WTC11 (cell line): ENCODE measurements around the gene IL1RAPL1. TPM values are rescaled to one million over a fixed set of nuclear protein-coding genes. Genes with fewer than 3 reads are reported as not detected.

Experiments used
- ATAC-seq: fragments of 200-7000 bp; cut with Tn5 transposase; 2 replicates; pipeline ENCODE4 v1.10.0; 2021; ENCODE audit warnings: mild to moderate bottlenecking, moderate library complexity
- CTCF ChIA-PET: fragments of 300-600 bp; sonication (Branson Sonifier 250); formaldehyde crosslinking; loops from one replicate; lab custom pipeline; 2021; ENCODE audit warnings: antibody characterized with exemption; lab: Charles Lee
- POLR2A ChIA-PET: fragments of 350-600 bp; sonication (Branson Sonifier 250); formaldehyde crosslinking; loops from one replicate; lab custom pipeline; 2021; ENCODE audit warnings: antibody characterized with exemption; lab: Charles Lee
- DNase-seq: peaks from one replicate; pipeline ENCODE4 v3.0.0; 2021; ENCODE audit warnings: low spot score
- H3K27ac Mint-ChIP-seq: 2 replicates; pipeline ENCODE4 v1.8.0; 2021; ENCODE audit warnings: mixed read lengths
- H3K27me3 Mint-ChIP-seq: 2 replicates; pipeline ENCODE4 v1.8.0; 2021; ENCODE audit warnings: low read depth, mild to moderate bottlenecking, moderate library complexity, mixed read lengths
- H3K36me3 Mint-ChIP-seq: 2 replicates; pipeline ENCODE4 v1.8.0; 2021; ENCODE audit warnings: mixed read lengths
- H3K4me1 Mint-ChIP-seq: 2 replicates; pipeline ENCODE4 v1.8.0; 2022; ENCODE audit warnings: mixed read lengths
- H3K4me3 Mint-ChIP-seq: 2 replicates; pipeline ENCODE4 v1.8.0; 2021; ENCODE audit warnings: mild to moderate bottlenecking, moderate library complexity, mixed read lengths
- H3K9me3 Mint-ChIP-seq: 2 replicates; pipeline ENCODE4 v1.8.0; 2021; ENCODE audit warnings: mixed read lengths
- ATF6 ChIP-seq: sonication (generic); formaldehyde crosslinking; IDR thresholded peaks from 2 replicates; pipeline ENCODE4 v1.8.1; 2023; ENCODE audit warnings: mild to moderate bottlenecking, missing genetic modification reagents
- CBFB ChIP-seq: sonication (generic); formaldehyde crosslinking; IDR thresholded peaks from 2 replicates; pipeline ENCODE4 v1.8.1; 2022; ENCODE audit warnings: mild to moderate bottlenecking, low read depth, missing genetic modification reagents
- E2F4 ChIP-seq: sonication (generic); formaldehyde crosslinking; IDR thresholded peaks from 2 replicates; pipeline ENCODE4 v1.8.1; 2022; ENCODE audit warnings: low read depth, mild to moderate bottlenecking, moderate library complexity, missing genetic modification reagents, borderline replicate concordance
- E2F5 ChIP-seq: sonication (generic); formaldehyde crosslinking; IDR thresholded peaks from 2 replicates; pipeline ENCODE4 v1.8.1; 2022; ENCODE audit warnings: mild to moderate bottlenecking, moderate library complexity, missing genetic modification reagents
- ELF4 ChIP-seq: sonication (generic); formaldehyde crosslinking; IDR thresholded peaks from 2 replicates; pipeline ENCODE4 v1.8.1; 2022; ENCODE audit warnings: low read depth, mild to moderate bottlenecking, moderate library complexity, missing genetic modification reagents
- EMX1 ChIP-seq: fragments of 250-450 bp; sonication (Bioruptor Pico); IDR thresholded peaks from 2 replicates; pipeline ENCODE4 v1.8.0; 2021; ENCODE audit warnings: mild to moderate bottlenecking
- ESRRA ChIP-seq: sonication (generic); formaldehyde crosslinking; IDR thresholded peaks from 2 replicates; pipeline ENCODE4 v1.8.1; 2022; ENCODE audit warnings: mild to moderate bottlenecking, missing genetic modification reagents, borderline replicate concordance
- ETV6 ChIP-seq: sonication (generic); formaldehyde crosslinking; IDR thresholded peaks from 2 replicates; pipeline ENCODE4 v1.8.1; 2022; ENCODE audit warnings: mild to moderate bottlenecking, missing genetic modification reagents
- KAT7 ChIP-seq: sonication (generic); formaldehyde crosslinking; IDR thresholded peaks from 2 replicates; pipeline ENCODE4 v1.8.1; 2023; ENCODE audit warnings: missing genetic modification reagents, mild to moderate bottlenecking, borderline replicate concordance
- MYBL2 ChIP-seq: sonication (generic); formaldehyde crosslinking; IDR thresholded peaks from 2 replicates; pipeline ENCODE4 v1.8.1; 2023; ENCODE audit warnings: mild to moderate bottlenecking, moderate library complexity, missing genetic modification reagents
- NFE2L1 ChIP-seq: sonication (generic); formaldehyde crosslinking; IDR thresholded peaks from 2 replicates; pipeline ENCODE4 v1.8.1; 2023; ENCODE audit warnings: missing genetic modification reagents
- RELA ChIP-seq: sonication (generic); formaldehyde crosslinking; IDR thresholded peaks from 2 replicates; pipeline ENCODE4 v1.8.1; 2022; ENCODE audit warnings: missing genetic modification reagents, mild to moderate bottlenecking, borderline replicate concordance
- SMAD3 ChIP-seq: sonication (generic); formaldehyde crosslinking; IDR thresholded peaks from 2 replicates; pipeline ENCODE4 v1.8.0; 2022; ENCODE audit warnings: missing genetic modification reagents, mild to moderate bottlenecking, borderline replicate concordance
- TCF7 ChIP-seq: sonication (generic); formaldehyde crosslinking; IDR thresholded peaks from 2 replicates; pipeline ENCODE4 v1.8.0; 2022; ENCODE audit warnings: mild to moderate bottlenecking, low read depth, missing genetic modification reagents, moderate library complexity
- TEAD4 ChIP-seq: sonication (generic); formaldehyde crosslinking; IDR thresholded peaks from 2 replicates; pipeline ENCODE4 v1.8.0; 2022; ENCODE audit warnings: mild to moderate bottlenecking, missing genetic modification reagents
- ZBTB21 ChIP-seq: sonication (generic); formaldehyde crosslinking; IDR thresholded peaks from 2 replicates; pipeline ENCODE4 v1.8.1; 2023; ENCODE audit warnings: mild to moderate bottlenecking, missing genetic modification reagents, borderline replicate concordance
- ZNF317 ChIP-seq: sonication (generic); formaldehyde crosslinking; IDR thresholded peaks from 2 replicates; pipeline ENCODE4 v1.8.1; 2023; ENCODE audit warnings: low read depth, mild to moderate bottlenecking, moderate library complexity, missing genetic modification reagents, borderline replicate concordance
- total RNA-seq: library from RNA; stranded (reverse); gene quantifications from 3 replicates; pipeline ENCODE4 v1.2.3, GENCODE V29; 2021
- TF ChIP-seq, protein P1 (sequence below): sonication (generic); formaldehyde crosslinking; IDR thresholded peaks from 2 replicates; pipeline ENCODE4 v1.8.1; 2023; ENCODE audit warnings: mild to moderate bottlenecking, missing genetic modification reagents, moderate library complexity
- TF ChIP-seq, protein P2 (sequence below): fragments of 250-450 bp; sonication (Bioruptor Pico); conservative IDR thresholded peaks from 2 replicates; pipeline ENCODE4 v1.9.0; 2021; ENCODE audit warnings: mild to moderate bottlenecking
- TF ChIP-seq, protein P3 (sequence below): sonication (generic); formaldehyde crosslinking; IDR thresholded peaks from 2 replicates; pipeline ENCODE4 v1.8.1; 2023; ENCODE audit warnings: mild to moderate bottlenecking, missing genetic modification reagents

The IL1RAPL1 gene
- total RNA-seq, 1 experiment from 2014 or later: 0.13 TPM

DNA sequence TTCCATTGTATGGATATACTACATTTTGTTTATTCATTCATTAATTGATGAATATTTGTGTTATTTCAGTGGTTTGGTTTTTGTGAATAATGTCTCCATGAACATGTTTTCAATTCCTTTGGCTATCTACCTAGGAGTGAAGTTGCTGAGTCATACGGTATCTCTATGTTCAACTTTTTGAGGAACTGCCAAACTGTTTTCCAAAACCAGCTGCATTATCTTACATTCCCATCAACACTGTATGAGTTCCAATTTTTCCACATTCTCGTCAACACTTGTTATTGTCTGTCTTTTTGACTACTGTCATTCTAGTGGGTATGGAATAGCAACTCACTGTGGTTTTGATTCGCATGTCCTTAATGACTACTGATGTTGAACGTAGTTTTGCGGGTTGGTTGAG, 1239.5 kb downstream of the IL1RAPL1 start (continued):
- TF ChIP-seq, protein P1, sequence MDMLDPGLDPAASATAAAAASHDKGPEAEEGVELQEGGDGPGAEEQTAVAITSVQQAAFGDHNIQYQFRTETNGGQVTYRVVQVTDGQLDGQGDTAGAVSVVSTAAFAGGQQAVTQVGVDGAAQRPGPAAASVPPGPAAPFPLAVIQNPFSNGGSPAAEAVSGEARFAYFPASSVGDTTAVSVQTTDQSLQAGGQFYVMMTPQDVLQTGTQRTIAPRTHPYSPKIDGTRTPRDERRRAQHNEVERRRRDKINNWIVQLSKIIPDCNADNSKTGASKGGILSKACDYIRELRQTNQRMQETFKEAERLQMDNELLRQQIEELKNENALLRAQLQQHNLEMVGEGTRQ (CRISPR knock-in tag): no peak
- TF ChIP-seq EMX1 (CRISPR knock-in tag) (no peak), MYBL2 (CRISPR knock-in tag) (no peak), E2F5 (CRISPR knock-in tag) (no peak), ESRRA (CRISPR knock-in tag) (no peak)

DNA sequence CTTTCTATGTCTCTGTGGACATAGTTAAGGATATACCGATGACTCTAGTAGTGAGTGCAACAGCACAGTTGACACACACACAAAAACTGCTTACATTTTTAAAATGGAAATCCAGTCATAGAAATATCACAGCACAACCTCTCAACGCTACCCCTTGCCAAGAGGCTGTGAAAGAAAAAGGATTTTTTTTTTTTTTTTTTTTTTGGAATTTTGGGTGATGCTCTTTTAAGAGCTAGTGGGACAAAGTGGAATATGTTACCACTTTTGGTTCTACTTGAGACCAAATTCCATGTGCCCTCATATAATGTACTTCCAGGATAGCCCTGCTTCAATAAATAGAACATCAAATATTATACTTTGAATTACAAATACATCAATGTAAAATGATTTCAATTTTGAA, 1247.1 kb downstream of the IL1RAPL1 start:
- no peak overlapping the region for H3K4me3 Mint-ChIP-seq
- H3K27me3 Mint-ChIP-seq: no peaks in the 10 kb centered on the region
- ATAC-seq (no peak), DNase-seq (no peak)
- ChIA-PET CTCF (no interaction called here), POLR2A (no interaction called here)
- TF ChIP-seq CBFB (no peak), KAT7 (no peak), RELA (no peak), NFE2L1 (CRISPR knock-in tag) (no peak), ZBTB21 (CRISPR knock-in tag) (no peak), SMAD3 (CRISPR knock-in tag) (no peak), ATF6 (no peak), MYBL2 (CRISPR knock-in tag) (no peak), E2F4 (CRISPR knock-in tag) (no peak), ELF4 (CRISPR knock-in tag) (no peak), ZNF317 (CRISPR knock-in tag) (no peak), E2F5 (CRISPR knock-in tag) (no peak)
- TF ChIP-seq, protein P1 (CRISPR knock-in tag): no peak
- H3K36me3 Mint-ChIP-seq: no peaks in the 10 kb centered on the region; the same call in 1 of the 2 replicates
- 0 out of 2 replicates have a peak, but pooled peaks cover 8% of the 10 kb centered on the region for H3K9me3 Mint-ChIP-seq
- H3K4me1 Mint-ChIP-seq: no peaks in the 10 kb centered on the region
- no peak overlapping the region for H3K27ac Mint-ChIP-seq

DNA sequence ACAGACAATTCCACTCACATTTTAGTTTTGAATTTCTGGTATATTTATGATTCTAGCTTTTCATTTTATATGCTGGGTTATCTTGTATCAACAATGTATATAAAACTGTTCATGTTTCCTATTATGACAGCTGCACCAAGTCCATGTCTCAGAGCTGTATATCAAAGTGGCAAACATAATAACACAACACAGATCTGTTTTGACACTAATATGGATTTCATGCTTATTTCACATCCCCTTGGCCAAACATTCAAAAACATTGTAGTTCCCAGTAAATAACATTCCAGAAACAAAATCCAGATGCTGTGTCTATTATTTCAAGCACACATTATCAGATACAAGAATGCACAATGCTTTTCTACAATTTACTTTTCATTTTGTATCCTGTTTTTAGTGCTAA, 1247.5 kb downstream of the IL1RAPL1 start:
- POLR2A ChIA-PET: no interaction called here
- ATAC-seq: no peak
- Mint-ChIP-seq H3K27me3 (no peaks in the 10 kb centered on the region), H3K4me3 (no peak overlapping the region), H3K36me3 (no peaks in the 10 kb centered on the region; the same call in 1 of the 2 replicates)
- no peak for TF ChIP-seq NFE2L1 (CRISPR knock-in tag)
- no peak for TF ChIP-seq CBFB
- TF ChIP-seq KAT7: no peak
- TF ChIP-seq, protein P2, sequence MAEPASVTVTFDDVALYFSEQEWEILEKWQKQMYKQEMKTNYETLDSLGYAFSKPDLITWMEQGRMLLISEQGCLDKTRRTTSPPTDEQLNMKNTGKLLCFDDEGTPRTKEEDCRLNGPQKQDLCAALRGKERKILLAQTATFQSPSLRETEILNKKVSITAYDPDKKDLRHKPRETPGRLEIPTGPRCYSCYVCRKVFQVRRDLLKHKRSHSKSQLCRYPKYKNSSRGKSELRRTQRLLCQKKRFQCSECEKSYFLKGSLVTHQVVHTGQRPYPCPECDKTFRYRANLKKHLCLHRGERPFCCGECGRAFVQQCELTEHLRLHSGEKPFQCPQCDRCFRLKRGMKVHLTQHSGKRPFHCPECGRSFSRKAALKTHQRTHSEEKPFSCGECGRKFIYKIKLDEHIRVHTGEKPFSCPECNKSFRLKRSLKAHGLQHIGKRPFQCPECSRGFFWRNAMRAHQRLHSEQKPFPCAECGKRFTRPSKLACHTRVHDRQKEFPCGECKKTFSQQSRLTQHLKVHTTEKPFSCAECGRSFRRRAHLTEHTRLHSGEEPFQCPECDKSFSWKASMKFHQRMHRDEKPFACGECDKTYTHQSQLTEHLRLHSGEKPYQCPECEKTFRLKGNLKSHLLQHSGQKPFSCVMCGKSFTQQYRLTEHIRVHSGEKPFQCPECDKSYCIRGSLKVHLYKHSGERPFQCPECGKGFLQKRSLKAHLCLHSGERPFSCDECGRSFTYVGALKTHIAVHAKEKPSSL: no peak
- TF ChIP-seq TCF7 (CRISPR knock-in tag): no peak
- no peak for TF ChIP-seq ETV6 (CRISPR knock-in tag)
- TF ChIP-seq EMX1 (CRISPR knock-in tag): no peak
- no peak for TF ChIP-seq ZBTB21 (CRISPR knock-in tag)
- TF ChIP-seq, protein P3, sequence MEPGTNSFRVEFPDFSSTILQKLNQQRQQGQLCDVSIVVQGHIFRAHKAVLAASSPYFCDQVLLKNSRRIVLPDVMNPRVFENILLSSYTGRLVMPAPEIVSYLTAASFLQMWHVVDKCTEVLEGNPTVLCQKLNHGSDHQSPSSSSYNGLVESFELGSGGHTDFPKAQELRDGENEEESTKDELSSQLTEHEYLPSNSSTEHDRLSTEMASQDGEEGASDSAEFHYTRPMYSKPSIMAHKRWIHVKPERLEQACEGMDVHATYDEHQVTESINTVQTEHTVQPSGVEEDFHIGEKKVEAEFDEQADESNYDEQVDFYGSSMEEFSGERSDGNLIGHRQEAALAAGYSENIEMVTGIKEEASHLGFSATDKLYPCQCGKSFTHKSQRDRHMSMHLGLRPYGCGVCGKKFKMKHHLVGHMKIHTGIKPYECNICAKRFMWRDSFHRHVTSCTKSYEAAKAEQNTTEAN: no peak
- no peak for TF ChIP-seq TEAD4 (CRISPR knock-in tag)
- TF ChIP-seq, all 79 proteins: peak for 0
- Mint-ChIP-seq H3K9me3 (0 out of 2 replicates have a peak, but pooled peaks cover 8% of the 10 kb centered on the region), H3K4me1 (no peaks in the 10 kb centered on the region), H3K27ac (no peak overlapping the region)
- DNase-seq: no peak
- CTCF ChIA-PET: no interaction called here
